Non-pigmented ciliary epithelial cell (primary cell): Measurements from ENCODE around the gene ASL.
A peak's percentile ranks its signal among the peaks of the same experiment; 100 is the strongest.
"Not testable (repeated sequence)": the region's sequence is repeated elsewhere in the genome, so short reads cannot be mapped to it uniquely, and the experiment has no call there.

Experiments used
- DNase-seq: peaks from one replicate; pipeline ENCODE4 v3.0.0-alpha.2; 2010; ENCODE audit warnings: low read depth

The ASL gene

DNA sequence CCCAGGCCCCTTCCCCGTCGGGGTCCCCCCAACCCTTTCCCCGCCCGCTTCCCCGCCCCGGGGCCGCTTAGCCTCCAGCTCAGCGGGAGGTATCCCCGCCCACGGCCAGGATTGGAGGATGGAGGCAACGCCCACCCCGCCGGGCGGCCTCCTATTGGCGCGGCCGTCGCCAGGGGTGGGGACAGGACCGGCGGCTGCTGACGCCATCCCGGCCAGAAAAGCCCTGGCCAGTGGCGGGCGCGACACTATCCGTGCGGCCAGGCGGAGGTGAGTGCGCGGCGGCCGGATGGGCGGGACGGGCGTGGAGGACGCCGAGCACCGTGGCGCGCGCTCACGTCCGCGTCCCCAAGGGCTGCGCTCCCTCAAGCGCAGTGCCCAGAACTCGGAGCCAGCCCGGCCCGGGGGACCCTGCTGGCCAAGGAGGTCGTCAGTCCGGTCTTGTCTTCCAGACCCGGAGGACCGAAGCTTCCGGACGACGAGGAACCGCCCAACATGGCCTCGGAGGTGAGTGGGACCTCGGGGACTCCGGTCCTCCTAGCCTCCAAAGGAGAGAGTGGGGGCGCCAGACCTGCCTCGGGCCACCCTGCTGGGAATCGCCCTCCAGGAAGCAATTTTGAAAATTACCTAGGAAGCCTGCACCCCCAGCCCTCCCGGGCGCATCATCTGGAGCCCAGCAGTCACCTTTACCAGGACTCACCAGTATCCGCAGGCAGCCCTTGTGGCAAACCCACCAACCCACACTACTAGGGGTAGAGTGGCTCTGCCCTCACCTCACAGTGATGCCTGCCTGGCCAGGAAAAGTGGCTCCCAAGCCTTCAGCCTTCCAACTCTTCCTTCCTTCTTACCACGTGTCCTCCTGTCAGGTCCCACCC lies at the start of gene ASL:
Gene ASL (plus strand): TSS at position 230 of the 872 bp plus-strand sequence. CDS start 263 bp downstream, at position 493.
- peak; percentile 38 for DNase-seq

- not testable (repeated sequence) for DNase-seq
These were observed 47.3 kb upstream of the ASL start for GRCh38 chr7:66028342-66028741.

DNA sequence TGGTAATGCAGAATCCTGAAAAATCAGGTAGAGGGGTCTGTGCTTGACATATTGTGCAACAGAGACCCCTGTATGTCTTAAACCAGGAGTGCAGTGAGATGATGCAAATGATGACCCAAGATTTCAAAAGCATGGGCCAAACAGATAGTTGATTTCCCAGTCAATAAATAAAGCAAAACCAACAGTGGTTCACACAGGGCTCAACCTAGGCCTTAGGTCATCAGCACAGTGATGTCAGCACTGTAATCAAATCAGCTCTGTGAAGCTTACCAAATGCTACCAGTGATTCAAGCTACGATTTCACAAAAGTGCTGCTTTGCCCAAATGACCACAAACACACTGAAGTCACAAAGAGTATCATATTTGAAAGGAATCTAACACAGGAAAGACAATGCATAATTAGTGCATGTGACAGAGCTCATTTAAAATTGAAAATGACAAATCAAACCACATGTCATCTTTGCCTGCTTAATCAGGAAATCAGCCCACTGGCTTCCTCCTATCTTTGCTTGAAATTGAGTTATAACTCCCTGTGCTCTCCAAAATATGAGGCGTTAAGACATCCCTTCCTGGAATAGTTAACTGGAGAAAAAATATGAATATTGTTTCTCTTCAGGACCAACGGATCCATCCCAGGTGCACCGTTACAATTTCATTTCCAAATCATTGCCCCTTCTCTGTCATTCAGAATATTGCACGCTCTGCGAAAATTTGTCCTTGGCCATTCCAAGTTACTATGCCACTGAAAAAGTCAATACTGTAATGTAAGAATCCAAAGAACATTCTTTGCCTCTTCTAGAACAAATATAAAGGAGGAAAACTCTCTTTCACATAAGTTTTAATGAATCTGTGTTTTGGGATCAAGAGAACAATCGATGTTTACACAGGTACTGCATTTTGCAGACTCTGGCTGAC lies 41.9 kb upstream of the ASL start:
- DNase-seq: no peak

DNA sequence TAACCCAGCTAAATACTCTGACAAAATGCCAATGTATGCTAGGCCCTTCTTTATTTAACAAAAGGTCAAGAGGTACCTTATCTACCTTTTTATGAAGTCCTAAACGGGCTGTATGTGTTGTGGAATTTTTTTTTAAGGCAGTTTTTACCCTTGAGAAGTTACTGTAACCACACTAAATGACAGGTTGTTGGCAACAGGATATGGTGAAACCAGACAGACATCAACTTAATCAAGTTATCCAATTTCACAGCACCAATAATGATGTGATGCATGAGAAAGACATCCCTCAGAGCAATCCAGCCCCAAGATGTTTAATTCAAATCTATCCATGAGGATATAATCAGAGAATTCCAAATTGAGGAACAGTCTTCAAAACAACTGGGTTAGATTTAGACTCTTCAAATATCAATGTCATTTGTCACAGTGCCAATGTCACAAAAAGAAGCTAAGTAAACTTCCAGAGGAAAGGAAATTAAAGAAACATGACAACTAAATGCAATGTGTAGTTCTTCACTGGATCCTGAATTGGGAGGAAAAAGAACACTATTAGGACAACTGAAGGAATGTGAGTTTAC lies 41.1 kb upstream of the ASL start:
- DNase-seq: not testable (repeated sequence)

DNA sequence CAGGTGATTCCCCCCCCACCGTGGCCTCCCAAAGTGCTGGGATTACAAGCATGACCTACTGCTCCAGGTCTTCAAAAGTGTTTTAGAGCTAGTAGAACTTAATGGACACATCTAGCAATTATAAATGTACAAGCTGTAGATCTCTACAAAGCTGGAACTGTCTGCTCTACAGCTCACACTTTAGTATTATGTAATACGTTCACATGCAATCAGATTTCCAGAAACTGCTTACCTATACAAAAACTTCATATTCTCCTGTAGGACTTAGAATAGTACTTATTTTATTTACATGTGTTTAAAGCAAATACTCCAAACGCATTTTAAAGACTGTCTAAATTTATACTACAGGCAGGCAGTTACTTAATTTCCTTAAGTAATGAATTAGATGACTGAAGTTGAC lies 39.2 kb upstream of the ASL start:
- DNase-seq: no peak

DNA sequence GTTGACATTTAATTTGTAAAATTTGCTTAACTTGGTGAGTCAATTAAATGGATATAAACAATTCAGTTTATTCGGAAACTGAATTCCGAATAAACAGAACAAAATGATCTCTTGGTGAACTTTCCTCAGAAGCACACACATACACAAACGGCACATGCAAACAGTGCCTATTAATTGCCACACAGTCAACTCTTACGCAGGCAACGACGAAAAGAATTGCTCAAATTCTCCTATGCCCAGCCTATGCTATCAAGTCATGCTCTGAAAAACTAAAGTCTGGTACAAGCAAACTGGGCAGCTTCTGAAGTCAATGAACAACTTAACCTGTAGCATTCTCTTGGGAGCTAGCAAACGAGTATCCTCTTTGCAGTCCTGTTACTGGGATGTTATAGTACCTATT lies 38.8 kb upstream of the ASL start:
- DNase-seq: no peak

GRCh38 chr7:66039094-66039670 lies 36.4 kb upstream of the ASL start:
- DNase-seq: no peak

GRCh38 chr7:66043681-66044497 lies 31.7 kb upstream of the ASL start:
- DNase-seq: no peak

DNA sequence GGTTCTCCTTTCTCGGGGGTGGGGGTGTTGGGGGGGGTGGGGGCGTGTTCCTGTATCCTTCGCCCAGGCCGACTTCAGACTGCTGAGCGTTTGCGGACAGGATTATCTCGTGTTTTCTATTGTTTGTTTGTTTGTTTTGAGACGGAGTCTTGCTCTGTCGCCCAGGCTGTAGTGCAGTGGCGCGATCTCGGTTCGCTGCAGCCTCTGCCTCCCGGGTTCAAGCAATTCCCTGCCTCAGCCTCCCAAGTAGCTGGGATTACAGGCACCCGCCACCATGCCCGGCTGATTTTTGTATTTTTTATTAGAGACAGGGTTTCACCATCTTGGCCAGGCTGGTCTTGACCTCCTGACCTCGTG lies 31.1 kb upstream of the ASL start:
- not testable (repeated sequence) for DNase-seq

- peak; percentile 89 for DNase-seq
These were observed 28.2 kb upstream of the ASL start for GRCh38 chr7:66047426-66047825.

DNA sequence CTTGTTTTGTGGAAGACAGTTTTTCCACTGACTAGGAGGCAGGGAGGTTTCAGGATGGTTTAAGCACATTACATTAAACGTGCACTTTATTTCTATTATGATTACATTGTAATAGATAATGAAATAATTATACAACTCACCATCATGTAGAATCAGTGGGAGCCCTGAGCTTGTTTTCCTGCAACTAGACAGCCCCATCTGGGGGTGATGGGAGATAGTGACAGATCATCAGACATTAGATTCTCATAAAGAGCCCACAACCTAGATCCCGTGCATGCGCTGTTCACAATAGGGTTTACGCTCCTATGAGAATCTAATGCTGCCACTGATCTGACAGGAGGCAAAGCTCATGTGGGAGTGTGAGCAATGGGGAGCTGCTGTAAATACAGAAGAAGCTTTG lies 25.7 kb upstream of the ASL start:
- DNase-seq: not testable (repeated sequence)

DNA sequence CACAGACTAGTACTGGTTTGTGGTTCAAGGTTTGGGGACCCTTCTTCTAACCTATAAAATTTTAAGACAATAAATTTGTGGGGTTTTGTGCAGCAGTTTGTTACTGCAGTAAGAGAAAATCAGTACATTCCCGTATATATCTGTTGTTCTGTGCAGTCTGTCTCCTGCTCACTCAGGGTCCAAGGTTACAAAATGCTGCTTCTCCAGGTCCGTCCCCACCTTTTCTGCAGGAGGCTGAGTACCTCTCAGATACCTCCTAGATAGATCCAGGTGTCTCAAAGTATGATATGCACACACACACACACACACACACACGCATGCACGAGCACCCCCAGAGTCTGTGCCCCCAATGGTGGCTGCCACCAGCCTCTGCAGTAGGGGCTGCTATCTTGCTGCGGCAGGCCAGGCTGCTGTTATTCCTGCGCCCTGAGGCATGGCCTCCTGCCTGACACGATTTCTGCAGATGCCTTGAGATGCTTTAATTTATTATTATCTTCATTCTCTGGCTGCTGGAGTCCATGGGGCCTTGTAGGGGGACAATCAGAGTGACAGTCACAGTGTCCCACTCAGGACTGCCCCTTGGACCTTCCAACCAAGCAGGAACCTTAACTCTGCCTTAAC lies 25.2 kb upstream of the ASL start:
- no peak for DNase-seq

- DNase-seq: peak; percentile 78
These were observed 24.6 kb upstream of the ASL start for GRCh38 chr7:66050990-66051448.

- DNase-seq: no peak
These were observed 23.2 kb upstream of the ASL start for GRCh38 chr7:66052447-66052846.

- DNase-seq: no peak
These were observed 21.6 kb upstream of the ASL start for GRCh38 chr7:66054063-66054462.

- no peak for DNase-seq
These were observed 20.2 kb upstream of the ASL start for GRCh38 chr7:66055321-66055956.

- DNase-seq: no peak
These were observed 14.8 kb upstream of the ASL start for GRCh38 chr7:66060796-66061195.

- no peak for DNase-seq
These were observed 5.9 kb upstream of the ASL start for GRCh38 chr7:66069732-66070131.

- no peak for DNase-seq
These were observed 5.4 kb upstream of the ASL start for GRCh38 chr7:66070222-66070621.

DNA sequence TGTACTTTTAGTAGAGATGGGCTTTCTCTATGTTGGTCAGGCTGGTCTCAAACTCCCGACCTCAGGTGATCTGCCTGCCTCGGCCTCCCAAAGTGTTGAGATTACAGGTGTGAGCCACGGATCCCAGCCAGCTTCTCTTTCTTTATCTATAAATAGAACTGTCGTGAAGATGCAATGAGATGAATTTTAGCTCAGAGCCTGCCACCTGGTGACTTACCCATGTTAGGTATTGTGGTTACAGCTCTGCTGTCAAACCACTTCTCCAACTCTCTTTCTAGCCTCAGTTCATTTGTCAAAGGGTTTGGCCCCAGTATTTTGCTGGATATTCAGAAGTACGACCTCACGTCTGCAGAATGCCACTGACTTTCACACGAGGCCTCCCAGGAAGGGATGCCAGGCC lies 3.4 kb upstream of the ASL start:
- not testable (repeated sequence) for DNase-seq
